ENCODE measurements around the gene HCAR2.

Gene HCAR2

DNA sequence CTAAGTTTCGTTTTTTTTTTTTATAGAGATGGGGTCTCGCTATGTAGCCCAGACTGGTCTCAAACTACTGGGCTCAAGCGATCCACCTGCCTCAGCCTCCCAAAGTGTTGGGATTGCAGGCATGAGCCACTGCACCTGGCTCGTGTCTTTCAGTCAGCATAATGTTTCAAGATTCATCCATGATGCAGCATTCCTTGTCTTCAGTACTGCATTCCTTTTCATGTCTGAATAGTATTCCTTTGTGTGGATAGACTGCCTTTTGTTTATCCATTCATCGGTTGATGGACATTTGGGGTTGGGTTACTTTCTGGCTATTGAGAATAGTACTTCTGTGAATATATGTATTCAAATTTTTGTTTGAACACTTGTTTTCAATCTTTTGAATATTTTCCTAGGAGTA, 37.4 kb downstream of the HCAR2 start:
- H2AFZ ChIP-seq (ENCODE audit: low read length), result no peak overlapping the region
- no peak overlapping the region for H3K4me3 ChIP-seq (ENCODE audit: low read depth, low read length, poor library complexity, severe bottlenecking)
- no peak overlapping the region for H3K4me2 ChIP-seq (ENCODE audit: low read length)
- H3K27me3 ChIP-seq (ENCODE audit: insufficient read depth, low read length), result no peaks in the 10 kb centered on the region
- no peaks in the 10 kb centered on the region for H3K9me3 ChIP-seq (ENCODE audit: low read length)
- H4K20me1 ChIP-seq (ENCODE audit: insufficient read depth, low read length), result no peaks in the 10 kb centered on the region
- H3F3A ChIP-seq (ENCODE audit: insufficient read depth, low read length), result no peaks in the 10 kb centered on the region
- no peak overlapping the region for H3K9ac ChIP-seq (ENCODE audit: low read length)
- no peaks in the 10 kb centered on the region for H3K9me2 ChIP-seq (ENCODE audit: low read depth, low read length)
- H3K79me2 ChIP-seq (ENCODE audit: insufficient read depth, low read length), result no peaks in the 10 kb centered on the region
- no peaks in the 10 kb centered on the region for H3K4me1 ChIP-seq (ENCODE audit: insufficient read depth, low read length, severe bottlenecking)
- H3K36me3 ChIP-seq (ENCODE audit: insufficient read depth, low read length), result no peaks in the 10 kb centered on the region
- TF ChIP-seq, protein P1, sequence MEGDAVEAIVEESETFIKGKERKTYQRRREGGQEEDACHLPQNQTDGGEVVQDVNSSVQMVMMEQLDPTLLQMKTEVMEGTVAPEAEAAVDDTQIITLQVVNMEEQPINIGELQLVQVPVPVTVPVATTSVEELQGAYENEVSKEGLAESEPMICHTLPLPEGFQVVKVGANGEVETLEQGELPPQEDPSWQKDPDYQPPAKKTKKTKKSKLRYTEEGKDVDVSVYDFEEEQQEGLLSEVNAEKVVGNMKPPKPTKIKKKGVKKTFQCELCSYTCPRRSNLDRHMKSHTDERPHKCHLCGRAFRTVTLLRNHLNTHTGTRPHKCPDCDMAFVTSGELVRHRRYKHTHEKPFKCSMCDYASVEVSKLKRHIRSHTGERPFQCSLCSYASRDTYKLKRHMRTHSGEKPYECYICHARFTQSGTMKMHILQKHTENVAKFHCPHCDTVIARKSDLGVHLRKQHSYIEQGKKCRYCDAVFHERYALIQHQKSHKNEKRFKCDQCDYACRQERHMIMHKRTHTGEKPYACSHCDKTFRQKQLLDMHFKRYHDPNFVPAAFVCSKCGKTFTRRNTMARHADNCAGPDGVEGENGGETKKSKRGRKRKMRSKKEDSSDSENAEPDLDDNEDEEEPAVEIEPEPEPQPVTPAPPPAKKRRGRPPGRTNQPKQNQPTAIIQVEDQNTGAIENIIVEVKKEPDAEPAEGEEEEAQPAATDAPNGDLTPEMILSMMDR (IDR thresholded peaks at IDR 0.05; ENCODE audit: low read length), result no peak
- no peak for TF ChIP-seq EZH2 (IDR thresholded peaks at IDR 0.05; ENCODE audit: borderline replicate concordance, low read length)
- H3K27ac ChIP-seq (ENCODE audit: low read depth, low read length, poor library complexity, severe bottlenecking), result no peak overlapping the region

DNA sequence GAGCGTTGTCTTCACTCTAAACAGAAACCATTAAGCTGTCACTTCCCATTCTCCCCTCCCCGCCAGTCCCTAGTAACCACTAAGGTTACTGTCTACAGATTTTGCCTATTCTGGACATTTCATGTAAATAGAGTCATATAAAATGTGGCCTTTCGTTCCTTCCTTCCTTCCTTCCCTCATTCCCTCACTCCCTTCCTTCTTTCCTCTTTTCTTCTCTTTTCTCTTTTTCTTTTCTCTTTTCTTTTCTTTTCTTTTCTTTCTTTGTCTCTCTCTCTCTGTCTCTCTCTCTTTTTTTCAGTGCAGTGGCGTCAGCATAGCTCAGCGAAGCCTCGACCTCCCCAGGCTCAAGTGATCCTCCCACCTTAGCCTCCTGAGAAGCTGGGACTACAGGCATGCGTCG, 37.8 kb downstream of the HCAR2 start:
- H2AFZ ChIP-seq (ENCODE audit: low read length), result no peak overlapping the region
- no peak for TF ChIP-seq EZH2 (IDR thresholded peaks at IDR 0.05; ENCODE audit: borderline replicate concordance, low read length)
- TF ChIP-seq, protein P1 (IDR thresholded peaks at IDR 0.05; ENCODE audit: low read length), result no peak
- H3K4me3 ChIP-seq (ENCODE audit: low read depth, low read length, poor library complexity, severe bottlenecking), result no peak overlapping the region
- H3F3A ChIP-seq (ENCODE audit: insufficient read depth, low read length), result no peaks in the 10 kb centered on the region
- H3K4me2 ChIP-seq (ENCODE audit: low read length), result no peak overlapping the region
- no peak overlapping the region for H3K27ac ChIP-seq (ENCODE audit: low read depth, low read length, poor library complexity, severe bottlenecking)
- no peaks in the 10 kb centered on the region for H3K79me2 ChIP-seq (ENCODE audit: insufficient read depth, low read length)
- no peaks in the 10 kb centered on the region for H3K4me1 ChIP-seq (ENCODE audit: insufficient read depth, low read length, severe bottlenecking)
- H3K27me3 ChIP-seq (ENCODE audit: insufficient read depth, low read length), result no peaks in the 10 kb centered on the region
- no peaks in the 10 kb centered on the region for H3K9me3 ChIP-seq (ENCODE audit: low read length)
- H3K9ac ChIP-seq (ENCODE audit: low read length), result no peak overlapping the region
- H3K9me2 ChIP-seq (ENCODE audit: low read depth, low read length), result no peaks in the 10 kb centered on the region
- no peaks in the 10 kb centered on the region for H4K20me1 ChIP-seq (ENCODE audit: insufficient read depth, low read length)
- H3K36me3 ChIP-seq (ENCODE audit: insufficient read depth, low read length), result no peaks in the 10 kb centered on the region

DNA sequence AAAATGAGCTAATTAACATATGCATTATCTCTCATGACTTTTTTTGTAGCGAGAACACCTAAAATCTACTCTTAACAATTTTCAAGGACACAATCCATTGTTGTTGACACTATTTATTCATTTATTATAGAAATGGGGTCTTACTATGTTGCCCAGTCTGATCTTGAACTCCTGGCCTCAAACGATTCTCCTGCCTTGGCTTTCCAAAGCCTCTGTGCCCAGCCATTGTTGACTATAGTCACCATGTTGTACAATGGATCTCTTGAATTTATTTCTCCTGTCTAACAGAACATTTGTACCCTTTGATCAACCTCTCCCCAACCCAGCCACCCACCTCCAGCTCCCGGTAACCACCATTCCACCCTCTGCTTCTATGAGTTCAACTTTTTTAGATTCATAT, 41.2 kb downstream of the HCAR2 start:
- Histone ChIP-seq H2AFZ (ENCODE audit: low read length) (no peak overlapping the region), H3F3A (ENCODE audit: insufficient read depth, low read length) (no peaks in the 10 kb centered on the region), H3K4me2 (ENCODE audit: low read length) (no peak overlapping the region), H3K4me1 (ENCODE audit: insufficient read depth, low read length, severe bottlenecking) (no peaks in the 10 kb centered on the region), H3K27ac (ENCODE audit: low read depth, low read length, poor library complexity, severe bottlenecking) (no peak overlapping the region), H3K4me3 (ENCODE audit: low read depth, low read length, poor library complexity, severe bottlenecking) (no peak overlapping the region), H4K20me1 (ENCODE audit: insufficient read depth, low read length) (no peaks in the 10 kb centered on the region), H3K9me2 (ENCODE audit: low read depth, low read length) (no peaks in the 10 kb centered on the region), H3K36me3 (ENCODE audit: insufficient read depth, low read length) (no peaks in the 10 kb centered on the region), H3K27me3 (ENCODE audit: insufficient read depth, low read length) (no peaks in the 10 kb centered on the region), H3K79me2 (ENCODE audit: insufficient read depth, low read length) (no peaks in the 10 kb centered on the region), H3K9me3 (ENCODE audit: low read length) (no peaks in the 10 kb centered on the region), H3K9ac (ENCODE audit: low read length) (no peak overlapping the region)
- no peak for TF ChIP-seq EZH2 (IDR thresholded peaks at IDR 0.05; ENCODE audit: borderline replicate concordance, low read length)
- TF ChIP-seq, protein P1 (IDR thresholded peaks at IDR 0.05; ENCODE audit: low read length), result no peak
